ENCODE results near the gene UBE2E2. TPM values are rescaled to one million over a fixed set of nuclear protein-coding genes. Genes with fewer than 3 reads are reported as not detected.

Gene UBE2E2
- polyA plus RNA-seq, 1 donor (not counting 4 experiments of a cell fraction or from before 2014, with no cell fraction given): 63.2 TPM

GRCh38 chr3:23481011-23481615 is 278.0 kb downstream of the UBE2E2 start:
- H3K36me3 ChIP-seq (ENCODE audit: control insufficient read depth in 2 of 2, extremely low read depth in 1 of 2, insufficient read depth in 2 of 2, low read length in 2 of 2): no peaks in the 10 kb centered on the region
- no peak overlapping the region for H3K4me3 ChIP-seq (ENCODE audit: control insufficient read depth in 2 of 3, extremely low read depth in 1 of 3, insufficient read depth in 2 of 3, low read depth in 1 of 3, low read length in 3 of 3)
- DNase-seq (ENCODE audit: low read depth, low spot score): no peak
- FAIRE-seq: no peak
- no peak overlapping the region for H2AFZ ChIP-seq (ENCODE audit: control insufficient read depth, low read length)
- peaks cover 5% of the 10 kb centered on the region for H3K9me3 ChIP-seq (ENCODE audit: control insufficient read depth, low read depth, low read length)
- H3K4me1 ChIP-seq (ENCODE audit: control insufficient read depth, extremely low read depth, insufficient read depth, low read length): no peaks in the 10 kb centered on the region
- TF ChIP-seq CTCF (optimal IDR thresholded peaks at IDR 0.05 in 1 of 3, IDR thresholded peaks at IDR 0.05 in 1 of 3, conservative IDR thresholded peaks at IDR 0.05 in 1 of 3; ENCODE audit: extremely low read depth in 1 of 3, insufficient read depth in 2 of 3, low read length in 3 of 3) (no peak), EZH2 (IDR thresholded peaks at IDR 0.05; ENCODE audit: low read length) (no peak)
- no peaks in the 10 kb centered on the region for H4K20me1 ChIP-seq (ENCODE audit: control insufficient read depth, extremely low read depth, insufficient read depth, low read length)
- H3K9ac ChIP-seq (ENCODE audit: control insufficient read depth, extremely low read depth, insufficient read depth, low read length): no peak overlapping the region
- H3K9me1 ChIP-seq (ENCODE audit: control insufficient read depth, extremely low read depth, insufficient read depth, low read length): no peaks in the 10 kb centered on the region
- no peaks in the 10 kb centered on the region for H3K79me2 ChIP-seq (ENCODE audit: control insufficient read depth, insufficient read depth, low read length)
- H3K4me2 ChIP-seq (ENCODE audit: control insufficient read depth, extremely low read depth, insufficient read depth, low read depth, low read length): no peak overlapping the region
- H3K27me3 ChIP-seq (ENCODE audit: control insufficient read depth, extremely low read depth, insufficient read depth, low read length): no peaks in the 10 kb centered on the region
- dilution Hi-C loops (cut with MboI; ENCODE audit: extremely low pct_ligation_motif_present, low sequenced_read_pairs): no loop called here
- H3K27ac ChIP-seq (ENCODE audit: control insufficient read depth, insufficient read depth, low read length): no peak overlapping the region

- Histone ChIP-seq H3K4me1 (ENCODE audit: control insufficient read depth, extremely low read depth, insufficient read depth, low read length) (no peaks in the 10 kb centered on the region), H4K20me1 (ENCODE audit: control insufficient read depth, extremely low read depth, insufficient read depth, low read length) (no peaks in the 10 kb centered on the region), H3K9ac (ENCODE audit: control insufficient read depth, extremely low read depth, insufficient read depth, low read length) (no peak overlapping the region), H3K9me1 (ENCODE audit: control insufficient read depth, extremely low read depth, insufficient read depth, low read length) (no peaks in the 10 kb centered on the region), H3K79me2 (ENCODE audit: control insufficient read depth, insufficient read depth, low read length) (no peaks in the 10 kb centered on the region), H3K9me3 (ENCODE audit: control insufficient read depth, low read depth, low read length) (peaks cover 5% of the 10 kb centered on the region), H3K4me2 (ENCODE audit: control insufficient read depth, extremely low read depth, insufficient read depth, low read depth, low read length) (no peak overlapping the region), H2AFZ (ENCODE audit: control insufficient read depth, low read length) (no peak overlapping the region), H3K27ac (ENCODE audit: control insufficient read depth, insufficient read depth, low read length) (no peak overlapping the region), H3K4me3 (ENCODE audit: control insufficient read depth in 2 of 3, extremely low read depth in 1 of 3, insufficient read depth in 2 of 3, low read depth in 1 of 3, low read length in 3 of 3) (no peak overlapping the region), H3K36me3 (ENCODE audit: control insufficient read depth in 2 of 2, extremely low read depth in 1 of 2, insufficient read depth in 2 of 2, low read length in 2 of 2) (no peaks in the 10 kb centered on the region), H3K27me3 (ENCODE audit: control insufficient read depth, extremely low read depth, insufficient read depth, low read length) (no peaks in the 10 kb centered on the region)
- DNase-seq (ENCODE audit: low read depth, low spot score): no peak
- FAIRE-seq: no peak
- no peak for TF ChIP-seq CTCF (optimal IDR thresholded peaks at IDR 0.05 in 1 of 3, IDR thresholded peaks at IDR 0.05 in 1 of 3, conservative IDR thresholded peaks at IDR 0.05 in 1 of 3; ENCODE audit: extremely low read depth in 1 of 3, insufficient read depth in 2 of 3, low read length in 3 of 3)
- TF ChIP-seq EZH2 (IDR thresholded peaks at IDR 0.05; ENCODE audit: low read length): no peak
- dilution Hi-C loops (cut with MboI; ENCODE audit: extremely low pct_ligation_motif_present, low sequenced_read_pairs): no loop called here
Observed at GRCh38 chr3:23481616-23482278, 278.6 kb downstream of the UBE2E2 start.

All from keratinocyte (primary cell).